ENCODE results near the gene AURKAIP1.

- TF ChIP-seq POLR2A (IDR thresholded peaks at IDR 0.05): no peak
- TF ChIP-seq CTCF (IDR thresholded peaks at IDR 0.05): no peak
These were observed 40.2 kb downstream of the AURKAIP1 start for GRCh38 chr1:1334835-1335234.
